Activated CD8-positive, alpha-beta memory T cell treated with anti-CD3 and anti-CD28 coated beads, Interleukin-2, amount 50 U/mL, for 1 hour (primary cell): ENCODE results near the gene ACACA.
"Not testable (repeated sequence)": the region's sequence is repeated elsewhere in the genome, so short reads cannot be mapped to it uniquely, and the experiment has no call there.

ENCODE experiments used
- DNase-seq: peaks from one replicate; pipeline ENCODE4 v3.0.0-alpha.2; 2020; ENCODE audit errors: extremely low read depth

ACACA gene

GRCh38 chr17:37406635-37407461 lies at the start of gene ACACA, which contains the start of gene TADA2A:
Gene ACACA (minus strand): TSS chr17:37406836. CDS start chr17:37406299, 537 bp downstream.
Gene TADA2A (plus strand): TSS chr17:37406886. CDS start chr17:37411366, 4,480 bp downstream.
- DNase-seq, result peak; percentile 20

- no peak for DNase-seq
These were observed 43.5 kb upstream of the ACACA start for GRCh38 chr17:37450112-37450511.

- no peak for DNase-seq
These were observed 41.0 kb upstream of the ACACA start for GRCh38 chr17:37447641-37448040.

- DNase-seq, result no peak
These were observed 39.4 kb upstream of the ACACA start for GRCh38 chr17:37446027-37446426.

- not testable (repeated sequence) for DNase-seq
These were observed 34.9 kb upstream of the ACACA start for GRCh38 chr17:37441369-37442014.

GRCh38 chr17:37440424-37440823 lies 33.8 kb upstream of the ACACA start:
- no peak for DNase-seq

- DNase-seq, result no peak
These were observed 31.5 kb upstream of the ACACA start for GRCh38 chr17:37438141-37438540.

GRCh38 chr17:37432671-37433070 lies 26.0 kb upstream of the ACACA start:
- no peak for DNase-seq

GRCh38 chr17:37430051-37430627 lies 23.5 kb upstream of the ACACA start:
- DNase-seq, result no peak

- DNase-seq, result no peak
These were observed 22.8 kb upstream of the ACACA start for GRCh38 chr17:37429453-37429852.

GRCh38 chr17:37429039-37429438 lies 22.4 kb upstream of the ACACA start:
- DNase-seq, result no peak

- DNase-seq, result no peak
These were observed 18.6 kb upstream of the ACACA start for GRCh38 chr17:37425268-37425667.

- DNase-seq, result no peak
These were observed 16.5 kb upstream of the ACACA start for GRCh38 chr17:37422971-37423625.

GRCh38 chr17:37417852-37418251 lies 11.2 kb upstream of the ACACA start:
- DNase-seq, result no peak

- no peak for DNase-seq
These were observed 7.4 kb upstream of the ACACA start for GRCh38 chr17:37413875-37414519.

GRCh38 chr17:37410357-37410756 lies 3.7 kb upstream of the ACACA start:
- DNase-seq, result no peak

GRCh38 chr17:37408145-37408479 lies 1.5 kb upstream of the ACACA start:
- DNase-seq, result not testable (repeated sequence)

GRCh38 chr17:37405955-37406634 lies 541 bp downstream of the ACACA start:
- DNase-seq, result no peak

GRCh38 chr17:37405522-37405921 lies 1.1 kb downstream of the ACACA start:
- DNase-seq, result not testable (repeated sequence)

- DNase-seq, result no peak
These were observed 6.1 kb downstream of the ACACA start for GRCh38 chr17:37400505-37400904.

GRCh38 chr17:37399265-37399803 lies 7.3 kb downstream of the ACACA start:
- DNase-seq, result no peak
